ENCODE measurements around the gene ABCA1.
"Not testable (repeated sequence)": the region's sequence is repeated elsewhere in the genome, so short reads cannot be mapped to it uniquely, and the experiment has no call there.

The ABCA1 gene

DNA sequence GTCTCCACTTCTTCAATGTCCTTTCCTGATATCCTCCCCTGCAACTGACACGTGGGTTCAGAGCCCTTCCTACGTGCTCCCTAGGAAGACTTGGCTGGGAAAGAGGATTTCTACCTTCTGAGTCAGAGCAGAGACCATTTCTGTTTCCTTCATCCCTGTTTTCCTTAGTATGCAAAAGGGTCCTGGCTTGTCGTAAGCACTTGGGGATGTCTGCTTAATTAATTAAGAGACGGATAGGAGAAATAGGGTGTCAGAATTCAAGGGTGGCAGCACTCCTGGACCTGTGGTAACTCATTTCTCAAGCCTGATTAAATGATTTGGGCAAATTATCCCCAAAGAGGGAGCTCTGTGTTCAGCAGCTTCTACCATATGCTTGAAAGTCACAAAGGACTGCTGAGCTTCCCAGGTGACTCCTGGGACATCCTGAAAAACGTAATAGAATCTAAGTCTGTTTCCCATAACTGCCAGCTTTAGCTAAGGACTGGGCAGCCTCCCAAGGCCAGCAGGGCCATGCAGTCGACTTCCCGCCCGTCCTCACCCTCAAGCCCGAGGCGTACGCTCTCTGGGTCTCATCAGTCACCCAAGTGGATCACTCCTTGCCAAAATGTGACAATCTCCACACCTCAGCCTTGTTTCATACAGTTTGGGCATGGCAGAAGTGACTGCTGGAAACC is 20.5 kb downstream of the ABCA1 start:
- DNase-seq (ENCODE audit: low read depth in 2 of 3, low spot score in 1 of 3), result no peak

DNA sequence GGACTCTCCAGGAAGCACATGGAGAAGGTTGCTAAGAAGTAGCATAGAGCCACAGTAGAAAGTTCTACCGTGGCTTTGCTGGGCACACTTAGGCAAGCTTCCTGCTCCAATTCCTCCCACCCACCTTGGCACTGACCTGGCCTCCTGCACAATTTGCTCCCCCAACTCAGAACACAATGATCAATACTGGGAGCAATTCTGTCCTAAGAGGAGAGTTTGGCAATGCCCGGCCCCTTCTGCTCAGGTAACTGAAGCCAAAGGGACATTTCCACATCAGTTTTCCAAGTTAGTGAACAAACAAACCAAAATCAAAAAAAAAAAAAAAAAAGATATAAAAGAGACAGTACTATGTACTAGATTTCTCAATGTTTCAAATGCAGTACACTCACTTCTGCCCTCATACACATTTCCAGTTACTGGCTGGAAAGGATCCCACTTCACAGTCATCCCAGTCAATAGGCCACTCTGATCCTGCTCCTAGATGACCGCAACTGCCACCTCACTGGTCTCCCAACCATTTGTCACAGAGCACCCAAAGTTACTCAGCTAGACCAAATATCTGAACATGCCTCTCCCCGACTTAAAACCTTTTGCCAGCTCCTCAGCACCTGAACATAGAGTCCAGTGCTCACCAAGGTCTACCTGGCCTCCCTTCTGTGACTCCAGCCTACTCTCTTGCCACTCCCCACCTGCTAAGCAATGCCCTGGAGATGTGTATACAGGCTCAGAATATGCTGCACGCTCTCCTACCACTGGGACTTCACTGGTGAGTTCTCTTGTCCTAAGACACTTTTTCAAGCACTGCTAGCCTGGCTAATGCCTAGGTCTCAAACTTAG is 21.3 kb downstream of the ABCA1 start:
- no peak for DNase-seq (ENCODE audit: low read depth in 2 of 3, low spot score in 1 of 3)

DNA sequence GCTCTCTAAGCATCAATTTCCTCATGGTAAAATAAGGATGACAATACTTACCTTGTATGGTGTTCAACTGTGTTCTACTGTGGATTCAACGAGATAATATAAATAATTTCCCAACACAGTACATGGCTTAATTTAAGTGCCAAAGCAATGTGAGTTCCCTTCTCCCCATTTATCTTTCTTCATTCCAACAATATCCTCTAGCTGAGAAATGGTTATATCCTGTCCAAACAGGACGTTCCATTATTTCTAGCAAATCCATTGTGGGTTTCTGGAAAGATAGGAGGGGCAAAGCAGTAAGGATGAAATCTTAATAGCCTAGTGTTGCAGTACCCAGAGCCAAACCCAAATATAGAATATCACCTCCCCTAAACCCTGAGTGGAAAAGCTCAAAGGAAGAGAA is 22.0 kb downstream of the ABCA1 start:
- DNase-seq (ENCODE audit: low read depth in 2 of 3, low spot score in 1 of 3), result no peak

DNA sequence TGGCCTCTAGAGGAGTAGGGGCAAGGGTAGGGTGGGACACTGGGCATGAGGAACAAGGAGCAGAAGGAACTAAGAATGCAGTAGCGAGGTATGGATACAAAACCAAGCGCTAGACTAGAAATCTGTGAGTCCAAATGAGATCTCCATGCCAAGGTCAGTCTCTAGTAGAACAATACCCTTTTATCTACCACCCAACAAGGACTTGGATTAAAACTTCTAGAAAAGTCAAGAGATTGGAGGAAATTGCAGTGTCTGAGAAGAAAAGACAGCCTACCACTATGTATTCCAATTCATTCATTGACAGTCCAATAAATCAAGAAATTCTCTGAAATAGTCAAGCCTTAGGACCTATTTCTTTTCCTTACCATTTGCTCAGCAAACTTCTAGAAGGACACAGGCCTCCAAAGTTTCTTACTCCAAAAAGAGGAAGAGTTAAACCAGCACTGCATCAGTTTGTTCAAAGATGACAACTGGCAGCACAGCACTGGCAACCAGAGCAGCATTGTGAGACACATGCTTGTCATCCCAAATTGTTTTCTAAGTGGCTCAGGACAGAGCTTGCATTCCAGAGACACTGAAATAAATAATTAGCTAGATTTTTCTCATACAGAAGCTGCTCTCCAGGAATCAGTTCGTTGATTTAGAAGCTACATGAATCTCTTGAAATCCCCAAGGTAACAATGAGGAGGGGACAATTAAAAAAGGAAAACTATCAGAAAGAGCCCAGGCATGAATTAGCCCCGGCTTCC is 22.6 kb downstream of the ABCA1 start:
- no peak for DNase-seq (ENCODE audit: low read depth in 2 of 3, low spot score in 1 of 3)

DNA sequence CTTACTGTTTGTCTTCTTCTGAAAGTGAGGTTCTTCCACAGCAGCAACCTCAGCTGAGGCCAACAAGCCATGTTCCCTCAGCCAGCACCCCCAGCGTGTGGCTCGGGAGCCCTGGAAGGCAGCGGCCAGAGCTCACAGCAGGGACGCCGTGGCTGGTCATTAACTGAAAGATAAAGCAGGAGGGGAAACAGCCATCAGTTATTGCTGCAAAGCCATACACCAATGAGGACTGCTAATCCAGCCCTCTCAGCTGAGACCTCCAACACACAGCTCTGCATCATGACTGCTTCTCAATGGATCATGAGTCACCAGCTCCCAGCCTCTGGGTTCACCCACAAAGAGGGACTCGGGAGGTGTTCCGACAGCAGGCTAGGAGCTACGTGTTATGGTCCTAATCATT is 24.3 kb downstream of the ABCA1 start:
- no peak for DNase-seq (ENCODE audit: low read depth in 2 of 3, low spot score in 1 of 3)

DNA sequence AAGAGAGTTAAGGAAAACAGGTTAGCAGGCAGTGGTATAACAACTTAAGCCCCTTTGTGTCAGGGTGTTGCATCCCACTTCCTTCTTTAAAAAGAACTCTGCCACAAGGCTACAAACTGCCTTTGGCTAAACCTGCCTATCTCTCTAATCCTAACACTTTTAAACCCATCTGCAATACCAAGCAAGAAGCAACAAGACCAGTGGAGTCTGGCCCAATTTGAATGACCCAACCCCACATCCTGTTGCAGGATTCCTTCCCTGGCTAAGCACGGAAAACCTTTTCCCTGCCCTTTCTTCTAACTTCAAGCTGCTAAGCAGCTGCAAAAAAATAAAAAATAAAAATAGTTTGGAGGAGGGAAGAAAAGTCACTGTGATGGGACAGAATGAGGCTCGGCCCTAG is 27.1 kb downstream of the ABCA1 start:
- DNase-seq (ENCODE audit: low read depth in 2 of 3, low spot score in 1 of 3), result no peak

DNA sequence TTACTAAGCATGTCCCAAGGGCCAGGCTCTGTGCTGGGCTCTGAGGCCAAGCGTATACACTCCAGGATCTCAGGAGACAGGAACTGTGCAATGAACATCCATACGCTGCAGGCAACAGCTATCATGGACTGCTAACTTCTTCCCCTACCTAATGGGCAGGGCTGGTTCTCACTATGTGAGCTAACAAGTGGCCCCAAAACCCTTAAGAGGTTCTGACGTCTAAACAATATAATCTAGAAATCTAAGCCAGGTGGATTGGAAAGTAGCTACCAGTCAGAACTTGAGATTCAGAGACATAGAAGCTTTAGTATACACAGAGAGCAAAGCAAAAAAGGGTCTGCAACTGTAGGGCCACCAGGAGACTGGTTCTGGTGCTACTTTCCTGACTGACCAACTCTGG is 27.6 kb downstream of the ABCA1 start:
- DNase-seq (ENCODE audit: low read depth in 2 of 3, low spot score in 1 of 3), result no peak

DNA sequence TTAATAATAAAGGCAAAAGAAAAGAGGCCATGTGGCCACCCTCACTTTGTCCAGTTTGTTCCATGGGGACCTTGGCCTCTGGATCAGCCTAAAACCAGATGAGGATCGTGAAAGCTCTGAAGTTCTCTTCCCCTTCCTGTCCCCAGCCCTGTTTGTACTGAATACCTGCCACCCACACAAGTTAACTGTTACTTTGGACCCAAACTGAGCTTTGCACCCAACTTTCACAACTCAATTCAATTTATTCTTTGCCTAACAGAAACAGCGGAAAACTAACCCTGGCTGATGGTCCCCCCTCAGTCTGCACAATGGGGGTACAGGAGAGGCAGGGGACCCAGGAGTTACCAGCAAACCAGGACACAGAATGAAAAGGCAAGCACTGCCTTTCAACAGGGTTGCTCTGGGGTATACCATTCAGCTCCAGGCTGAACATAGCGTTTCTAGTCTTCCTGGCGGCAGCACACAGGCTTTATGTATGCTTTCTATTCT is 28.2 kb downstream of the ABCA1 start:
- no peak for DNase-seq (ENCODE audit: low read depth in 2 of 3, low spot score in 1 of 3)

DNA sequence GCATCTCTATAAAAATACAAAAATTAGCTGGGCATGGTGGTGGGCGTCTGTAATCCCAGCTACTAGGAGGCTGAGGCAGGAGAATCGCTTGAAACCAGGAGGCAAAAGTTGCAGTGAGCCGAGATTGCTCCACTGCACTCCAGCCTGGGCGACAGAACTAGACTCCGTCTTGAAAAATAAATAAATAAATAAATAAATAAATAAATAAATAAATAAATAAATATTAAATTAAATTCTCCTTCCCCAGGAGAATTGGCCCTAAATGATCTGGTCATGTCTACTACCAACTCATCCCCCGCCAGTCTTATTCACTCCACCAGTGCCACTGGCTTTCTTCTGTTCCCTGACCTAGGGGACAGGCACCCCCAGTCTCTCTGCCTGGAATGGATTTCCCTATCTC is 29.6 kb downstream of the ABCA1 start:
- DNase-seq (ENCODE audit: low read depth in 2 of 3, low spot score in 1 of 3), result not testable (repeated sequence)

DNA sequence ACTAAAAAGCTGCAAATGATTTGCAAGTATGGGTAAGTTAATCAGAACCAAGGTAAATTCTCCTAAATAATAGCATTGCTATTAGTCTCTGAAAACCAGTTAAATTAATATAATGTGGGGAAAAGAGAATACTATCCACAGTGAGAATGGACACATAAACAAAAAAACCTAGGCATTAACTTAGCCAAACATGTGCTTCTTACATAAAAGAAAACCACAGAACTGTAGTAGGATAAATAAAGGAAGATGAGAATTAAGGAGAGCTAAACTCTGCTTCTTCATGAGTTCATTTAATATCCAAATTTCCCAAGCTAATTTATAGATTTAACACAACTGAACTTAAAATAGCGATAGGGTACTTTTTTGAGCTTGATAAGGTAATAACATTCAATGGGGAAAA is 31.8 kb downstream of the ABCA1 start:
- DNase-seq (ENCODE audit: low read depth in 2 of 3, low spot score in 1 of 3), result no peak

DNA sequence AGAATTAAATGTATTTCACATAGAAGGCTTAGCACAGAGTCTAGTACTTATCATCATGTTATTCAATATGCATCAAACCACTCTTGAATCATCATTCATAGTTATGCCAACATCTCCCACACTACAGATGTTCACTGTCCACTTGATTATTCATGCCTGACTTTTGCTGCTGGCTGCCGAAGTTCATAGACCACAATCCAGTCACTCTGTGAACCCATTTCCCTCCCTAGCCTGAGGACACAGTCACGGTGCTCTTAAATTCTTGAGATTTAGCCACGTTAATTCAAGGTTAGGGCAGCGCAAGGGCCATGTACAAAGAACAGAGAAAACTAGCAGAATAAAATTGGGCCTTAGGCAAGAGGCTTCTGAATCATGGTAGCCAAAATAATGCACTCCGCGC is 32.4 kb downstream of the ABCA1 start:
- DNase-seq (ENCODE audit: low read depth in 2 of 3, low spot score in 1 of 3), result no peak

DNA sequence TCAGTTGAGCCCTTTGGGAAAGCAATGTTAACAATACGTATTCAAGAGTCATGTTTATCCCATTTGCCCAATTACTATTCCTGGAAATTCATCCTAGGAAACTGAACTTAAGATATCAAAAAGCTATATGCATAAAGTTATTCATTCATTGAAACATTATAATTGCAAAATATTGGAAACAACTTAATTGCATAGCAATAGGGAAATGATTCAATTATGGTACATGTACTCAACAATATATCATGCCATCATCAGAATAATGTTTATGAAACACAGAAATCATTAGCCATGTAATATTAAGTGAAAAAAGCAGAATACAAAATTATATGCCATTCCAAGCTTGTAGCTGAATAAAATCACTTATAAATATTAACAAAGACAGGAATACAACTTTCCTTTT is 35.3 kb downstream of the ABCA1 start:
- DNase-seq (ENCODE audit: low read depth in 2 of 3, low spot score in 1 of 3), result no peak

DNA sequence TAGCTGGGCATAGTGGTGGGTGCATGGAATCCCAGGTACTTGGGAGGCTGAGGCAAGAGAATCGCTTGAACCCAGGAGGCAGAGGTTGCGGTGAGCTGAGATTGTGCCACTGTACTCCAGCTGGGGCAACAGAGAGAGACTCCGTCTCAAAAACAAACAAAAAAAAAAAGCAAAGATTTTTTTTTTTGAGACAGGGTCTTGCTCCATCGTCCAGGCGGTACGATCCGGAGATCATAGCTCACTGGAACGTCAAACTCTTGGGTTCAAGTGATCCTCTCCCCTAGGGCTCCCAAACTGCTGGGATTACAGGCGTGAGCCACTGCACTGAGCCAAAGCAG is 37.6 kb downstream of the ABCA1 start:
- DNase-seq (ENCODE audit: low read depth in 2 of 3, low spot score in 1 of 3), result no peak

DNA sequence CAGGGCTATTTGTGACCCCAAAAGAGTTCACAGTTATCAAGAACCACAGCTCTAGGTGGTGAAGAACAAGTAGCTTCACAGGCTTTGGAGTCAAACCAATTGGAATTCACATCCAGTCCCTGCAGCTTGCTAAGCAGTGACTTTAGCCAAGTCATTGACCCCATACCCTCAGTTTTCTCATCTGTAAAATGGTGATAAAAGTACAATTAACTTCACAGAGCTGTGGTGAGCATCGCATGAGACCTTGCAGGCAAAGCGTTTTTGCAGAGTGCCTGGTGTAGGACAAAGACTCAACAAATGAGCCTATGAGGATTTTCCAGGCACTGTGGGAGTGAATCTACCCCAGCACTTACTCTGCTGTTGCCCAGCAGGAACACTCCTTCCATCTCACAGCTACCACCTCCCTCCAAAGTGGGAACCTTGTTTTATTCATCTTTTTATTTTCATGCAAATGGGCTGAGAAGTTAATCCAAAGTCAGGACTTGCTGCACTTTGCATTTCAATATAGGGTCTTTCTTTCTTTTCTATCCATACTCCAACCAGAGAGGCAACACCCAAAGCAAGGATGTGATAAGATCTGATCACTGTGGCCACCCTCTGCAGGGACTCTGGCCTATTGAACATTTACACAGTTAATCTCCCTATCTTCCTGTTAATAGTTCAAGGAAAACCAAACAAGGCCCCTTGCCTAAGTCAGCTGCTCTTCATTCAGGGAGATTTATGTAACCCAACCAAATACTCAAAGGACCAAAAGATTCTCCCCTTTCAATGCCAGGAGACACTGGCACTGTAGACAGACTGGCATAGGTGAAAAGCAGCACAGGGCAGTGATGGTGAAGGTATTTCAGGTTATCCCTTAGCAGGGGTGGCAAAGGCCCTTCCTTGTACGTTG is 41.9 kb downstream of the ABCA1 start:
- DNase-seq (ENCODE audit: low read depth in 2 of 3, low spot score in 1 of 3), result no peak

DNA sequence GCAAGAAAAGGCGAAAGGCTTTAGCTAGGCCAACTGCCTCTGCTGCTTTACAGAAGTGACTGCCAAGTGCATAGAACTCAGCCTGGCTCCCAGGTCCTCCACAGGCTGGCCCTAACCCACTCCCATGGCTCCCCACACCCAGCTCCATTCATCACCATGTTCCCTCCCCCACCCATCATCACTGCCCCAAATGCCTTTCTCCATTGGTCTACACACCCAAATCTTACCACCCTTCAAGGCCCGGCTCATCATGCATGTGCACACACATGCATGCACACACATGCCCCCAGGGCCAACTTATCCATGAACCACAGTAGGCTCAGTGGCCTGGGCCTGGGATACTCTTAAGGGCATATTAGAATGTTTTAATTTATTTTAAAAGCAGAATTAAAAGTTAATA is 44.8 kb downstream of the ABCA1 start:
- DNase-seq (ENCODE audit: low read depth in 2 of 3, low spot score in 1 of 3), result no peak

DNA sequence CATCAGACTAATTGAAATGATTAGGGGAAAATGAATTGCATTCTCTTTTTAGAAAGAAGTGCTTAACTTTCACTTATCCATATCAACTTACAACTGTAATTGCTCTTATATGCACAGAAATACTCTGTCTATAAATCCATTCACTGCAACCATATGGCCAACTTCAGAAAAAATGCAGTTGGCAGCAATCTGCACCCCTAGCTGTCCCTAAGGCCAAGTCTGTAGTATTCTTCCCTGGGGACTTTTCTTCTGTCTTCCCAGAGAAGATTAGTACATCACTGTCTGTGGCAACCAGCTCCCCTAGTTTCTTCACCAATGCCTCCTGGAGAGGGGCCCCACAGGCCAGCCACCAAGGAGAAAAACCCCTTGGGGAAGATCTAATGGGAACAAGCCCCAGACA is 45.4 kb downstream of the ABCA1 start:
- no peak for DNase-seq (ENCODE audit: low read depth in 2 of 3, low spot score in 1 of 3)

DNA sequence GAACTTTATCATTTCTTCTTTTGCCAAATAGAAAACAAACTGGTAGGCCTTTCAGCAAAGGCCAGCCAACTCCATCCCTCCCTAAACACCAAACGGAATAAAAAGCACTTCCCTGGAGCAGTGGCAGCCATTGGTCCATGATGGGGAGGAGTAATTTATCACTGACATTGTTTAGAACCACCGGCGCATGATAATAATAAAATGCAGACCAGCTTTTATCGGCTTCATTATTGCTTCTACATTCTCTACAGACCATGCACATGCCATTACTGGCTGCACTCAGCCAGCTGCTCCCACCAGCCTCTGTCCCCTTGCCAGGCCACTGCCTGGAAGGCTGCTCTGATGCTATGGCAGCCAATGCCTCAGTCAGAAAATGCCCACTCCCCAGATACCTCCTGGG is 45.9 kb downstream of the ABCA1 start:
- DNase-seq (ENCODE audit: low read depth in 2 of 3, low spot score in 1 of 3), result no peak

DNA sequence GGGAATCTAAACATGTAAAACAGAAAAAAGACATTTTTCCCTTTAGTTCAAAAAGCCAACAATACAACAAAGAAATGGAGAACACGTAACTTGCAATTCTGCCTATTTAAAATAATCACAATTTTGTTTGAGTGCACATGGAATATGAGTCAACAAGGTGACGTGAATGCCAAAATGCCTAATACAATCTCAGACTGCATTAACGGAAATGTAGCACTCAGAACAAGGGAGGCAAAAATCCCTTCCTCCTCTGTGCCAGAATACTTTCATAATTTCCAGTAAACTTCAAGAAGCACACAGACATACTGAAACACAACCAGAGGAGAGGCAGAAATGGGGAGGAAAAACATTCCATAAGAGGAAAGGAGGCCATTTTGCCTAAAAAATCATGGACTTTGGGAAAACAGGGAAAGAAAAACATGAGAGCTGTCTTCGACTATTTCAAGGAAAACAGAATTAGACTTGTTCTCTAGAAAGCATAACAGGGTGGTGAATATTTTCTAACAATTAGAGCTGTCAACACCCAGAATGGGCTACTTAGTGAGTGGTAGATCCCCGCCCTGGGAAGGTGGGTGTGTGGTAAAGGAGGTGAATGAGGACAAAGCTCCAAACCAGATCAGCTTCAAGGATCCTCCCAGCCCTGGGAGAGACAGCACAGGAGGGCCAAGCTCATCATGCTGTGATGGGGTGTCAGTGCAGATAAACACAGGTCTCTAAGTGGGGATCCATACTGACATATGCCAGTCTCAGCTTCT is 48.2 kb downstream of the ABCA1 start:
- DNase-seq (ENCODE audit: low read depth in 2 of 3, low spot score in 1 of 3), result no peak

DNA sequence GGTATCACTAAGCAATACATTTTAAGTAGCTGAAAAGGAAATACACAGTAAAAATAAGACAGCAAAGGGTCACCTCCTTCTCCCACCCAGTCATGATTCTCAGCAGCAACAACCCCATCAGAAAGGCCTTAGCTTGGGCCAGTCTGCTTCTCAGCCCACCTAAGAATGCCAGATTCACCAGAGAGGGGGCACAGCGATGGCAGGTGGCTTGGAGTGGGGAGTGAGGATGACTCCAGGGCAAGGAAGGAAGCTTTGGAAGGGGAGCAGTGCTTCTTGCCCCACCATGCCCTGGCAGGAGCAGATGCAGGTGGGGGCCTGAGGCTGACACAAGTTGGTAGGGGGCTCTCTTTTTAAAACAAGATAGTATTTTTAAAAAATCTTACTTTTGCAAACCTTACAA is 51.4 kb downstream of the ABCA1 start:
- DNase-seq (ENCODE audit: low read depth in 2 of 3, low spot score in 1 of 3), result no peak

DNA sequence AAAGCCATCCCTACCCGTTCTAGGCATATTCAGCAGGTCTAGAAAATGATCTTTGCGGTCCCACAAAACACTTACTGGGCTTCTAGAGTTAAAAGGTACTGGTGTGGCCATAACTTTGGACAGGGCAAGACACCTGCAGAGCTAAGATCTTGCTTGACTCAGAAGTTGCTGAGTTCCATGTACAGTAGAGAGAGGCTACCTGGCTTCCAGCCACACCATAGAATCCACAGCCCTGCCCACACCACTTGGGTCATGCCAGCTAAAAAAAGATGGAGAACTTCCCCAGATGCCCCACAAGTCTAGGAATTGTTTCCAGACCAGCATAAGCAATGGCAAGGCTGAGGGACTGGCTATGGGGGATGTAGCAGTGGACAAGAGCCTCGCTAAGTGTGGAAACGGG is 52.1 kb downstream of the ABCA1 start:
- DNase-seq (ENCODE audit: low read depth in 2 of 3, low spot score in 1 of 3), result no peak

Measured in stimulated activated CD4-positive, alpha-beta T cell treated with anti-CD3 and anti-CD28 coated beads, Interleukin-12 subunit alpha, Interleukin-12 subunit beta, amount 100 ng/mL, for 48 hours (primary cell).